Activated gamma-delta T cell treated with anti-CD3 and anti-CD28 coated beads, Interleukin-2, amount 50 U/mL, for 16 hours (primary cell): ENCODE results near the gene TBCEL.
"Not testable (repeated sequence)": the region's sequence is repeated elsewhere in the genome, so short reads cannot be mapped to it uniquely, and the experiment has no call there.

ENCODE experiments used
- DNase-seq: peaks from one replicate; pipeline ENCODE4 v3.0.0-alpha.2; 2020; ENCODE audit warnings: low read depth

Gene TBCEL

GRCh38 chr11:121029813-121030445 is 6.0 kb downstream of the TBCEL start:
- no peak for DNase-seq

- no peak for DNase-seq
Measured at GRCh38 chr11:121031167-121031566, 7.3 kb downstream of the TBCEL start.

GRCh38 chr11:121031648-121032047 is 7.7 kb downstream of the TBCEL start:
- DNase-seq, result not testable (repeated sequence)

GRCh38 chr11:121032546-121032945 is 8.6 kb downstream of the TBCEL start:
- DNase-seq, result no peak

GRCh38 chr11:121033635-121034034 is 9.7 kb downstream of the TBCEL start:
- DNase-seq, result no peak

- no peak for DNase-seq
Measured at GRCh38 chr11:121035169-121035755, 11.4 kb downstream of the TBCEL start.

- DNase-seq, result no peak
Measured at GRCh38 chr11:121035780-121036179, 11.9 kb downstream of the TBCEL start.

GRCh38 chr11:121037016-121037415 is 13.1 kb downstream of the TBCEL start:
- no peak for DNase-seq

GRCh38 chr11:121038648-121039409 is 14.9 kb downstream of the TBCEL start:
- DNase-seq, result no peak

- DNase-seq, result no peak
Measured at GRCh38 chr11:121039971-121040613, 16.2 kb downstream of the TBCEL start.

- no peak for DNase-seq
Measured at GRCh38 chr11:121040614-121041002, 16.7 kb downstream of the TBCEL start.

GRCh38 chr11:121041072-121041471 is 17.2 kb downstream of the TBCEL start:
- DNase-seq, result no peak

- no peak for DNase-seq
Measured at GRCh38 chr11:121042296-121042695, 18.4 kb downstream of the TBCEL start.

- no peak for DNase-seq
Measured at GRCh38 chr11:121047926-121048325, 24.0 kb downstream of the TBCEL start.

- DNase-seq, result no peak
Measured at GRCh38 chr11:121048464-121049233, 24.7 kb downstream of the TBCEL start.

- DNase-seq, result no peak
Measured at GRCh38 chr11:121053244-121053643, 29.3 kb downstream of the TBCEL start.

- DNase-seq, result no peak
Measured at GRCh38 chr11:121054266-121054665, 30.4 kb downstream of the TBCEL start.

- DNase-seq, result no peak
Measured at GRCh38 chr11:121055076-121055475, 31.2 kb downstream of the TBCEL start.

- no peak for DNase-seq
Measured at GRCh38 chr11:121057922-121058321, 34.0 kb downstream of the TBCEL start.

GRCh38 chr11:121058941-121059340 is 35.0 kb downstream of the TBCEL start:
- DNase-seq, result no peak

- DNase-seq, result no peak
Measured at GRCh38 chr11:121059605-121060004, 35.7 kb downstream of the TBCEL start.

- no peak for DNase-seq
Measured at GRCh38 chr11:121063728-121064127, 39.8 kb downstream of the TBCEL start.
